ENCODE results near the gene BARHL1.
A peak's percentile ranks its signal among the peaks of the same experiment; 100 is the strongest.

The BARHL1 gene

GRCh38 chr9:132589148-132590036, 7.0 kb downstream of the BARHL1 start:
- DNase-seq (ENCODE audit: low spot score in 2 of 2) (peak in 1 of 2 donors; percentile 50), ATAC-seq (no peak)
- Mint-ChIP-seq H3K9me3 (no peaks in the 10 kb centered on the region), H3K27ac (no peak overlapping the region), H3K4me1 (peaks cover 6% of the 10 kb centered on the region), H3K4me3 (no peak overlapping the region), H3K36me3 (peaks cover 13% of the 10 kb centered on the region)

- DNase-seq (ENCODE audit: low spot score in 2 of 2): no peak
- Mint-ChIP-seq H3K4me1 (peaks cover 6% of the 10 kb centered on the region), H3K9me3 (no peaks in the 10 kb centered on the region), H3K4me3 (no peak overlapping the region), H3K36me3 (peaks cover 18% of the 10 kb centered on the region), H3K27ac (no peak overlapping the region)
- no peak for ATAC-seq
Measured at GRCh38 chr9:132590037-132590317, 7.6 kb downstream of the BARHL1 start.

DNA sequence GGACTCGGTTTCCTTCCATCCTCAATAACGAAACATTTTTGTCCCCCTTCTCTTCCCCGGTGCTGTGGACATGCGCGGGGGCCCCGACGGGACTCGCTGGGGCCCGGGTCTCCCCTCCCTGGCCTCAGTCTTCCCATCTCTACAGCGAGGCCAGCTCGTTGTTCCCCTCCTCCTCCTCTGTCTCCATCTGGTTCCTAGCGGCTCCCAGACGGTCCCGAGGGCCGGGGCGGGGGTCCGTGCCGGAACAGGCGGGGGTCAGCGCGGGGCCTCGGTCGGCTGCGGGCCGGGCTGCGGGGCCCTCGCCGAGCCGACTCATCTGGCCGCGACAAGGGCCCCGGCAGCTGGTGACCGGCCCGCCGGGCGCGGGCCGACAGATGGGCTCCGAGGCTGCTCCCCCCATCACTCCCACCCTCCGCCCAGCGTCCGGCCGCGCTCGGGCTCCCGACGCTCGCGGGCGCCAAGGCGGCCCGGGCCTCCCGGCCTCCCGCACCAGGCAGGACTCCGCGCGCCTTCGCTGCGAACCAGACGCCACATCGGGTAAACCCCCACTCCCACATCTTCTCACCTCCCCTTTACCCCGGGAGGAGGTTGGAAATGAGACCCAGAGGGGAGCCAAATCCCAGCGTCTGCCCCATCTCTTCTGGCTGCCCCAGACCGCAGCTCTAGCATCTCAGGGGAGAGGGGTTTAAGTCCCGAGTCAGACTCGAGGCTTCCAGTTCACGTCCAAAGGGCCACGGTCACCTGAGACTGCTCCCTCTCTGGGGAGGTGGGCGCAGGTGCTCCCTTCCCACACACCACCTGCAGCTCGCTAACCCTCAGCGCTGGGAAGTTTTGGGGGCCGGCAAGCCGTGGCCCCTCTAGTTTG, 8.1 kb downstream of the BARHL1 start:
- no peaks in the 10 kb centered on the region for H3K9me3 Mint-ChIP-seq
- H3K27ac Mint-ChIP-seq: no peak overlapping the region
- peaks cover 6% of the 10 kb centered on the region for H3K4me1 Mint-ChIP-seq
- H3K4me3 Mint-ChIP-seq: no peak overlapping the region
- H3K36me3 Mint-ChIP-seq: peaks cover 24% of the 10 kb centered on the region
- DNase-seq (ENCODE audit: low spot score in 2 of 2) (peak in 1 of 2 donors; percentile 49), ATAC-seq (no peak)

GRCh38 chr9:132591244-132591643, 8.8 kb downstream of the BARHL1 start:
- Mint-ChIP-seq H3K4me3 (no peak overlapping the region), H3K4me1 (peaks cover 6% of the 10 kb centered on the region), H3K27ac (no peak overlapping the region), H3K9me3 (no peaks in the 10 kb centered on the region), H3K36me3 (peaks cover 29% of the 10 kb centered on the region)
- no peak for ATAC-seq
- DNase-seq (ENCODE audit: low spot score in 2 of 2): no peak

GRCh38 chr9:132591751-132592314, 9.4 kb downstream of the BARHL1 start:
- H3K9me3 Mint-ChIP-seq: no peaks in the 10 kb centered on the region
- no peak for ATAC-seq
- H3K4me3 Mint-ChIP-seq: no peak overlapping the region
- no peak for DNase-seq (ENCODE audit: low spot score in 2 of 2)
- peaks cover 6% of the 10 kb centered on the region for H3K4me1 Mint-ChIP-seq
- H3K36me3 Mint-ChIP-seq: peaks cover 35% of the 10 kb centered on the region
- H3K27ac Mint-ChIP-seq: no peak overlapping the region

- DNase-seq (ENCODE audit: low spot score in 2 of 2): no peak
- Mint-ChIP-seq H3K27ac (no peak overlapping the region), H3K36me3 (peaks cover 41% of the 10 kb centered on the region), H3K4me3 (no peak overlapping the region), H3K9me3 (no peaks in the 10 kb centered on the region), H3K4me1 (peaks cover 6% of the 10 kb centered on the region)
- ATAC-seq: no peak
Measured at GRCh38 chr9:132592451-132592850, 10.0 kb downstream of the BARHL1 start.

GRCh38 chr9:132594412-132594811, 12.0 kb downstream of the BARHL1 start:
- Mint-ChIP-seq H3K4me1 (peaks cover 6% of the 10 kb centered on the region), H3K4me3 (no peak overlapping the region), H3K9me3 (no peaks in the 10 kb centered on the region), H3K27ac (no peak overlapping the region), H3K36me3 (peaks cover 59% of the 10 kb centered on the region)
- DNase-seq (ENCODE audit: low spot score in 2 of 2): no peak
- no peak for ATAC-seq

- DNase-seq (ENCODE audit: low spot score in 2 of 2) (no peak), ATAC-seq (no peak)
- no peak overlapping the region for H3K27ac Mint-ChIP-seq
- no peaks in the 10 kb centered on the region for H3K9me3 Mint-ChIP-seq
- no peak overlapping the region for H3K4me3 Mint-ChIP-seq
- H3K4me1 Mint-ChIP-seq: peaks cover 6% of the 10 kb centered on the region
- H3K36me3 Mint-ChIP-seq: peaks cover 65% of the 10 kb centered on the region
Measured at GRCh38 chr9:132595319-132595718, 12.9 kb downstream of the BARHL1 start.

- DNase-seq (ENCODE audit: low spot score in 2 of 2) (no peak), ATAC-seq (no peak)
- H3K4me3 Mint-ChIP-seq: no peak overlapping the region
- H3K27ac Mint-ChIP-seq: peak overlapping the region; percentile 55
- H3K9me3 Mint-ChIP-seq: no peaks in the 10 kb centered on the region
- H3K36me3 Mint-ChIP-seq: peaks cover 73% of the 10 kb centered on the region
- peaks cover 2% of the 10 kb centered on the region for H3K4me1 Mint-ChIP-seq
Measured at GRCh38 chr9:132596200-132596599, 13.8 kb downstream of the BARHL1 start.

- Mint-ChIP-seq H3K36me3 (peaks cover 79% of the 10 kb centered on the region), H3K9me3 (no peaks in the 10 kb centered on the region), H3K27ac (peak overlapping the region; percentile 55), H3K4me1 (no peaks in the 10 kb centered on the region), H3K4me3 (no peak overlapping the region)
- no peak for DNase-seq (ENCODE audit: low spot score in 2 of 2)
- no peak for ATAC-seq
Measured at GRCh38 chr9:132597073-132597775, 14.8 kb downstream of the BARHL1 start.

DNA sequence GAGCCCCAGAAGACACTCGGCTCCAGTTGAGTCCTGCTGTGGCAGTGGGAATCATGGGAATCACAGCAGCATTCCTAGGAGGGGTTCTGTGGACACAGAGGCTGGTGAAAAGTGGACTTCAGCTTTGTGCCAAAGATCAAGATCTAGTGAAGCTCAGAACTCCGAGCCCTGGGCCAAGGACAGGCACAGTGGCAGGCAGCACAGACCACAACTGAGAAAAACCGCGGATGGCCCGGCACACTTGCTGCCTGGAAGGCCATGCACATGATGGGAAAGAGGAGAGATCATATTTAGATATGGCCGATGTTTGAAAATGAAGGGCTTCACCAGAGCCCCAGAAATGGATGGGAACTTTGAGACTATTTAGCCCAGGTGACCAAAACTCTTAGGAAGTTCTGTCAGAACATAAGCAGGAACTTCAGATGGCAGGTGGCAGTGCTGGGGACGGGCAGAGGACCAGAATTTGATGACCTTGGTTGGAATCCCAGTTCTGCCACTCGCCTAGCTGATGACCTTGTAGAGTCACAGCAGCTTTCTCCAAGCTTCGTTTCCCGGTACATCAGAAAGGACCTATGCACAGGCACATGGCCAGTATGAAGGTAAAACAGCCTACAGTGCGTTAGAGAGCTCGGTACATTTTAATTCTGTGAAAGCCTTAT, 18.0 kb downstream of the BARHL1 start:
- Mint-ChIP-seq H3K4me3 (no peak overlapping the region), H3K4me1 (peaks cover 2% of the 10 kb centered on the region), H3K27ac (no peak overlapping the region), H3K9me3 (no peaks in the 10 kb centered on the region), H3K36me3 (peaks cover 66% of the 10 kb centered on the region)
- DNase-seq (ENCODE audit: low spot score in 2 of 2) (no peak), ATAC-seq (no peak)

DNA sequence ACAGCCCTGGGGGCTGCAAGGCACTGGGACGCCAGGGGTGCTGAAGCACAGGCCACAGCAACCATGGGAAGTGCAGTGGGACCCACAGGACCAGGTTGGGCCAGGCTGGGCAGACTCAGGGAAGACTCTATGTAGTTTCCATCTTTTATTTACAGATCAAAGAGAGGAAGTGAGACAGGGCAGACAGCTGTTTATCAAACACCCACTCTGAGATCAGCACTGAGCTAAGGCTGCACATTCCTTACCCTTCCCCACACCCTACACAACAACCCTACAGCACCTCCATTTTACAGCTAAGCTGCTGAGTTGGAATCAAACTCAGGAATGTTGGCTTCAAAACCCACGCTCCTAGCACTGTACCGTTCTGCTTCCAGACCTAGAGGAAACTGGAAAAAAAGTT, 19.8 kb downstream of the BARHL1 start:
- Mint-ChIP-seq H3K9me3 (no peaks in the 10 kb centered on the region), H3K27ac (no peak overlapping the region), H3K36me3 (peaks cover 66% of the 10 kb centered on the region), H3K4me1 (peaks cover 6% of the 10 kb centered on the region), H3K4me3 (no peak overlapping the region)
- no peak for DNase-seq (ENCODE audit: low spot score in 2 of 2)
- ATAC-seq: no peak

DNA sequence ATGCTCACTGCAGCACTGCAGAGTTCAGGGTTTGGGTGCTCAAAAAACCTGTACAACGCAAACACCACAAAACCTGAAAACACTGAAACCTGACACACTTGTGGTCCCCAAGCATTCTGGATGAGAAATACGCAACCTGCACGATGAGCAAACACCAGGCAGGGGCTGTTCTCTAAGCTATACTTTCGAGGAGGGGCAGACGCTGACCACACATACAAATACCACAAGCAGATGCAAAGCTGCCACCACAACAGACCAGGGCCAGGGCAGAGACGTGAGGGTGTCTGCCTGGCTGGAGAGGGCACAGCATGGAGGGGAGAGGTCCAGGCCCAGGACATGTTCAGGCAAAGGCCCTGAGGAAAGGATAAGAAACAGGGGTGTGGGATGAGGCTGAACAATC, 23.0 kb downstream of the BARHL1 start:
- peaks cover 64% of the 10 kb centered on the region for H3K36me3 Mint-ChIP-seq
- DNase-seq (ENCODE audit: low spot score in 2 of 2): no peak
- H3K4me3 Mint-ChIP-seq: no peak overlapping the region
- H3K27ac Mint-ChIP-seq: no peak overlapping the region
- no peaks in the 10 kb centered on the region for H3K9me3 Mint-ChIP-seq
- H3K4me1 Mint-ChIP-seq: peaks cover 6% of the 10 kb centered on the region
- no peak for ATAC-seq

DNA sequence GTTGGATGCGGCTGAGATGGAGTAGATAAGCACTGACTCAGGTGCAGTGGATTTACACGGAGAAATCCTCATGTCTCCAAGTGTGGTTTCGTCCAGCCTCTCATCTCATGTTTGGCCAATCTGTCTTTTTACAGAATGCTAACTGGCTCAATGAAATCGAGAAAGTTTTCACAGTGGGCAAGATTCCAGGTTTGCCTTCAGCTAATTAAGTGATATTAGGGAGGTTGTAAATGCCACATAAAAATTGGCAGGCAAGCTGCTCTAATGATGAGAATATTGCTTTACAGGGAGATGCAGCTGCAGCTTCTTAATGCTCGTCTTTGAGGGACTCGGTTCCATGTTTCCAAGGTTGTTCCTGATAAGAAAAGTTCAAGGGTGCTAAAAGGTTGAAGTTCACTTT, 23.7 kb downstream of the BARHL1 start:
- ATAC-seq (no peak), DNase-seq (ENCODE audit: low spot score in 2 of 2) (no peak)
- no peak overlapping the region for H3K27ac Mint-ChIP-seq
- no peaks in the 10 kb centered on the region for H3K9me3 Mint-ChIP-seq
- peaks cover 6% of the 10 kb centered on the region for H3K4me1 Mint-ChIP-seq
- H3K4me3 Mint-ChIP-seq: no peak overlapping the region
- peaks cover 65% of the 10 kb centered on the region for H3K36me3 Mint-ChIP-seq

DNA sequence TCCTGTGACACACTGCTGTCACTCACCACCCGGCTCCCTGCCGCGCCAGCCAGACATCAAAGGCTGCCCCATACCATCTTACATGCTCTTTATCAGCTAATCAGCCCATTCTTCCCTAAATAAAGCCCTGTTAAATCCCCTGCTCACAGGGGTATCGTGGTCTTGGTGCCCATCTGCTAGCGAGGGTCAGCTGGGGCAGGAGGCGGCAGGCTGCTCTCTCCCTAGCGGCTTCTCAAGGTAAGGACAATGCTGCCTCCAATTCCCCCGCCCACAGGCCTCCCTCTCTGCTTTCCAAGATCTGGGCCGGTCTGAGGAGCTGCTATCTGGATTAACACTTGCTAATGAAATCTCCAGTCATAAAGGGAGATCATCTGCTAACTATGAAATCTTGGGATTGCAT, 26.8 kb downstream of the BARHL1 start:
- ATAC-seq (no peak), DNase-seq (ENCODE audit: low spot score in 2 of 2) (no peak)
- Mint-ChIP-seq H3K4me1 (peaks cover 6% of the 10 kb centered on the region), H3K4me3 (no peak overlapping the region), H3K27ac (no peak overlapping the region), H3K36me3 (peaks cover 85% of the 10 kb centered on the region), H3K9me3 (no peaks in the 10 kb centered on the region)

Data from stimulated activated effector memory CD8-positive, alpha-beta T cell treated with anti-CD3 and anti-CD28 coated beads, Interleukin-12 subunit alpha, Interleukin-12 subunit beta, amount 100 ng/mL, for 72 hours (primary cell).